ENCODE data around the gene TBC1D9. TPM values are rescaled to one million over a fixed set of nuclear protein-coding genes. Genes with fewer than 3 reads are reported as not detected.
"Not testable (repeated sequence)": the region's sequence is repeated elsewhere in the genome, so short reads cannot be mapped to it uniquely, and the experiment has no call there.

The TBC1D9 gene
- polyA plus RNA-seq (ENCODE audit: insufficient read length) = 13.8 TPM

DNA sequence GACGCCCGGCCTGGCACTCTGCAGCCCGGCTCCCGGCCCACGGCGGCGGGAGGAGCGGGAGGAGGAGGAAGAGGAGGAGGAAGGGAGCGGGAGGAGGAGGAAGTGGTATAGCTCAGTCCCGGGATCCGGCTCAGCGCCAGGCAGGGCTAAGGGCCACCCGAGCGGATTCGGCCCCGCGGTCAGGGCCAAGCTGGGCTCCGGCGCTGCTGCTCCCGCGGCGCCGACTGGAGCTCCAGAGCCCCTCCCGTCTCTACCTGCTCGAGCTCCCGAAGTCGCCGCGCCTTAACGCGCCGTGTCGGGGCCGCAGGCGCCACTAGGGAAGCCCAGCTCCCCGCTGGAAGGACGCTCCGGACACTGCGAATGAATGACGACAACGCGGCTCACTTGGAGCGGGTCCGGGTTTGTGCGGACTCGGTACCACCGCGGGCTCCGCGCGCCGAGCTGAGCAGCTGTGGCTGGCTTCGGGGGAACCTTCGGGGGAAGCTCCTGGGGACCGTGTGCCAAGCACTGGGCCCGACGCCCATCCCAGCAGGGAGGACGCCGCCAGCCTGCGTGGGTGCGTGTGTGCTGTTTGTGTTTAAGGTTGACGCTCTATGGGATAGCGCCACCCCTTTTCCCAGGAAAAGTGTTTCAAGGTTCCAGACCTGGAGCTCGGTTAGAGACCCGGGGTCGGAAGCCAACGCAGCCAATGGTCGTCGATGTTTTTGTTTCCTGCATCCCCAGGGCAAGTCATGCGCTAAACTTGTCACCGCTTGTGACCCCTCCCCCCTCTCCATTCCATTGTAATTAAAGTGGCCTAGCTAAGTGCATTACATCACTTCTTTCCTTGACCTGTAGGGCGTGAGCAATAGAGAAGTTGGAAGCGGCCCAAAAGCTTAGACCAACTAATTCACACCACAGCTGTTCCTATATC lies at the start of gene TBC1D9:
TBC1D9 (minus strand) TSS at position 67 of the 913 bp plus-strand sequence. CDS start 340 bp downstream, outside the sequence.
- peak; percentile 60 for DNase-seq (ENCODE audit: low read depth)

DNA sequence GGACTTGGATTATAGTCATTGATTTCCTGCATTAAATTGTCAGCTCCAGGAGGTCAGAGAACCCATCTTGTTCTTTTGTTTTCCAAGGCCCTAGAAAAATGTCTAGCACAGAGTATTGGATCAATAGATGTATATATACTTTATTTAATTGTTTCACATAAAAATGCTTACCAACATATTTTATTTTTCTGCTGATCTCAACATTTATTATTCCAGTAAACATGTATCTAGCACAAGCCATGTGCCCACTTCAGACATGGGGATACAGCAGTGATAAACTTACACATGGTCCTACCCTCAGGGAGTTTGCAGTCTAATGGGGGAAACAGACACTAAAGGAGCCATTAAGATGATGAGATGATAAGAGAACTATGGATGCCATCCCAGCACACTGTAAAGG lies 49.1 kb upstream of the TBC1D9 start:
- no peak for DNase-seq (ENCODE audit: low read depth)

DNA sequence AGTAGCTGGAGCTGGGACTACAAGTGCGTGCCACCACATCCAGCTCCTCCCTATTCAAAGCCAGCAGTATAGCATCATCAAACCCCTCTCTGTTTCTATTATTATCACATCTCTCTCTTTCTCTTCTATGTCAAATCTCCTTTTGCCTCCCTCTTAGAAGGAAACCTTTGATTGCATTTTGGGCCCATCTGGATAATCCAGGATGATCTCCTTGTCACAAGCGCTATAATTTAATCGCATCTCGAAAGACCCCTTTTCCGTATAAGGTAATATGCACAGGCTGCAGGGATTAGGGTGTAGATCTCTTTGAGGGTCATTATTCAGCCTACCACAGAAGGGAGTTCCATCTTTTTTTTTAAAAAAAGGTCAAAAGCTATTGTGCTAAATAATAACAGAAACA lies 46.4 kb upstream of the TBC1D9 start:
- DNase-seq (ENCODE audit: low read depth) = no peak

DNA sequence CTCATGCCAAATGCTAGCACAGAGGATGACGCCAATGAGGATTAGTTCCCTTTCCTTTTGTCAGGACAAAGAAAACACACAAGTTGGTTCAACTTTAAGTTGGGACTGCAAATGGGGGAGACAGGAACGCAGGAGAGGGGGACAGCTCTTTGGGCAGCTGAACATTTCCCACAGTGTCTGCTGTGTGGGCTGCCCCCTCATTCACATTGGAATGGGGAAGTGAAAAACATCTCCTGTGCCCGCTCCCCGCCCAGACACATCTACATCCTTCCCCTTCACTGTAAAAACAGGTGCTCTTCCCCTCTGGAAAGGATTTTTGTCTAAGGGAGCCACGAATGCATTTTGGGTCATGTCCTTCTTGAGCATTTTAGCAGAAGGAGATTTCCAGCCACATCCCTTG lies 44.5 kb upstream of the TBC1D9 start:
- no peak for DNase-seq (ENCODE audit: low read depth)

DNA sequence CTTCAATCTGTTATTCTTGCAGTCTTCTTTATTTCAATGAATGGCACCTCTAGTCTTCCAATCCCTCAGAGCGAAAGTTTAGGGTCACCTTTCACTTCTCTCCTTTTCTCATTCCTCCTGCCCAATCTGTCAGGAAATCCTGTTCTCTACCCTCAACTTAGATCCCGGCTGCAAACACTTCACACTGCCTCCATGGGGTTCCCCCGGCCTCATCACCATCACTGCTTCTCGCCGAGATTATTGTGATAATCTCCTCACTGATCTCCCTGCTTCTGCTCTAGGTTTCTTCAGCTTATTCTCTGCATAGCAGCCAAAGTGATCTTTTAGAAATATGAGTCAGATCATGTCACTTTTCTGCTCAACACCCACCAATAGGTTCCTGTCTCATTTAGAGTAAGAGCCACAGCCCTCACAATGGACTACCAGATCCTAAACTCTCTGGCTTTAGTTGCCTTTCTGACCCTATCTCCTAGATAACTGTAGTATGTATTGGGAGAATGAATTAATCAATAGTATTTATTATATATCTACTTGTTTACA lies 43.6 kb upstream of the TBC1D9 start:
- DNase-seq (ENCODE audit: low read depth) = no peak

DNA sequence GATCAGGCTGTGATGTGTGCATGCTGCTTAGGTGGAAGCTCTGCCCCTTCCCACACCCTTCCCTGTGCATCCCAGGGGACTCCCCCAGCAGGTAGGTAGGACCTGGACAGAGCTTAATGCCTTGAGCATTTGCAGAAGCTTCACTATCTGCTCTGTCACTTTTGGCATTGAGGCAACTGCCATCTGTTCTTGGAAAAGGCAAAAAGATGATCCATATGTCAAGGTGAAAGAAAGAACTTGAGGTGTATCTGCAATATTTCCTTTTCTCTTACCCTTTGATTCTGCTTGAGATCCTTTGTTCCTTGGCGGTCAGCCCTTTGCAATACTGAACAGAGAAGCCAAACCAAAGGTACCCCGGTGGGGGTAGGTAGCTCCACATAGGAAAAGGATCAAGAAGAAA lies 37.1 kb upstream of the TBC1D9 start:
- DNase-seq (ENCODE audit: low read depth) = no peak

DNA sequence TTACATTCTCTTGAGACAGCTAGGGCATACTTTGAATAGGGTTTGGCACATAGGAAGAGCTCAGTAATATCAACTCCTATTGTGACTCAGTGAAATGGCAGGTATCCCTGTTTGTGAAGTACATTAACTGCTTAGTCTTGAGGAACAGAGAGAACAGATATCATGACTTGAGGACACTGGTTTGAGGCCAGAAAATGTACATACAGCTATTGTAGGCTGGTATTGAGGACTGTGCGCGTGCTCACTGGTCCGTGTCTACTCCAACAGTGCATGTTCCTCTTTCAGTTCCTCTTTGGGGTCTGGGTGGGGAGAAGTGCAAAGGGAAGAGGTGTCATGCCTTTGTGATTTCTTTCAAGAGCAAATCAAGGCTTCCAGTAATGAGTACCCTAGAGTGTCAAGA lies 34.6 kb upstream of the TBC1D9 start:
- no peak for DNase-seq (ENCODE audit: low read depth)

DNA sequence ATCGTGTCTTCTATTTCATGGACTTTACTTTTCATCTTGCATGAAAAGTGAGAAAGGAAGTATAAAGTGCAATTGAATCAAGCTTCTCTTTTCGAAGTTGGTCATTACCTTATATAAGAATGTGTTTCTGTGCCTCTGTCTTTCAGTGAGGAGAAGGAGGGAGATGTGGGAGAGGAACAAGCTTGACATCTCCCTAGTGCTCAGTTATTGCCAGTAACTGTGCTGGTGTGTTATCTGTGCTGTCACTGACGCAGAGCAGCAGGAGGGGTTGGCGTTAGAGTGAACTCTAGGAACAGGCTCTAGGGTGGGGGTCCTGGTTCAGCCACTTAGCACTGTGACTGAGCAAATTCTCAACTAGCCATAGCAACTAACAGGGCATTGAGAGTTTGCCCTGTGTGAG lies 34.0 kb upstream of the TBC1D9 start:
- DNase-seq (ENCODE audit: low read depth) = no peak

DNA sequence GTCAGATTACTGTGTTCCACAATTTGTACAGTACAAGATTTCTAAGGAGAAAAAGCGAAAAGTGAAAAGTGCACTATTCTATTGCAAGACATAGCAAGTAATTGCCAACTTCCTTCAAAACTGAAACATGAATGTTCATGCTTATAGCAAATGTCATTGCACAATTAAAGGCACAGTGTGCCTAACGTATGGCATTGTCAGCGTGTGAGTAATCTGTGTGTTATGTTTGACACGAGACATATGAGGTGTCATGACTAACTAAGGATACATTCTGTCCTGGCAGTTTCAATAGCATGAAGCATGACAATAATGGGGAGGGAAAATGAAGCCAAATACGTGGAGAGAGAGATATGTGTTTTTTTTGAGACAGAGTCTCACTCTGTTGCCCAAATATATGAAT lies 33.6 kb upstream of the TBC1D9 start:
- DNase-seq (ENCODE audit: low read depth) = no peak

DNA sequence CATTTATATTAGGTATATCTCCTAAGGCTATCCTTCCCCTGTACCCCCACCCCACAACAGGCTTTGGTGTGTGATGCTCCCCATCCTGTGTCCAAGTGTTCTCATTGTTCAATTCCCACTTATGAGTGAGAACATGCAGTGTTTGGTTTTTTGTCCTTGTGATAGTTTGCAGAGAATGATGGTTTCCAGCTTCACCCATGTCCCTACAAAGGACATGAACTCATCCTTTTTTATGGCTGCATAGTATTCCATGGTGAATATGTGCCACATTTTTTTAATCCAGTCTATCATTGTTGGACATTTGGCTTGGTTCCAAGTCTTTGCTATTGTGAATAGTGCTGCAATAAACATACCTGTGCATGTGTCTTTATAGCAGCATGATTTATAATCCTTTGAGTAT lies 26.6 kb upstream of the TBC1D9 start:
- DNase-seq (ENCODE audit: low read depth) = not testable (repeated sequence)

DNA sequence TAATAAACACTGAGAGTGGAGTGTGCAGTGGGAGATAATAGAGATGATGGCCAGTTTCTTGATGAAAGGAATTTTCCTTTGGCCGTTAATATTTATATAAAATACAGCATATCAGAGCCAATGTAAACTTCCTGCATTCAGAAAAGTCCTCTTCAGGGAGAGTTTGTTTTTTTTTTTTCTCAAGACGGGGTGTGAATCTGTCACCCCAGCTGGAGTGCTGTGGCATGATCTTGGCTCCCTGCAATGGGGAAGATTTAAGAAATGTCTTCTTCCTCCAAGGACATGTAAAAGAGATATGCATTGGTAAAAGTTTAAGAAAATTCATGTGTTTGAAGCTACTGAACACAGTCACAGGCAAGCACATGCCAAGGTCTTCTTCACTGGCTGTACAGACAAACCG lies 25.4 kb upstream of the TBC1D9 start:
- no peak for DNase-seq (ENCODE audit: low read depth)

DNA sequence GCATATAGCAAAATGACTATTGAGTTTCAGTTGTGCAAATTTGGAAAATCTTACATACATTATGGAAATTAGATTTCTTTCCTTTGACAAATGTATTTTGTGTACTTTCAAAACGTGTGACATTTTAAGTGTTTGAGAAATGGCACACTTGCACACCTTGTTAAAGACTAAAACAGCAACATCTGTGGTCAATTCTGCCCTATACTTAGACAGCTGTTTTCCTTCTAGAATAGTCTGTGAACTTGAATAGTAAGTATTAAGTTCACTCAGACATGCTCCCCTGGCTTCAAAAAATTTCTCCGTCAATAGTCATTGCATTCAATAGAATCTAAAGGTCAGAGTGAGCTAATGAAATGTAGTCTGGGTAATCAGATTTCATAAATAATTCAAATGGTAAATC lies 21.7 kb upstream of the TBC1D9 start:
- no peak for DNase-seq (ENCODE audit: low read depth)

DNA sequence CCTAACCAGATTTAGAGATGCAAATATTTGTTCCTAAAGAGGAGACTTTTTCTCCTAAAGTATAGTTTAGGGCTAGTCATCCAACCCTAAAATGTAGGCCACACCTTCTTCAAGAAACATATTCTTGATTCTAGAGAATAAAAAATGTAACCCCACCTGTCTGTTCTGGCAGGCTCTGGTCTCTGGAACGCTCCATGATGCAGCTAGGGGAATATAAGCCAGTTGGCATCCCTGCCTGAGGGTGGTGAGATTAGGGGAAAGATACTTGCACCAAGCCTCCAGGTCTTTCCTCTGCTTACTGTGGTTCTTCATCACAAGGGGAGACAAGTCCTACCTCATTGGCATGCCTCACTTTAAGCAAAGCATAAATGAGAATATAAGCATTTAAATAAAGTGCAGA lies 21.2 kb upstream of the TBC1D9 start:
- DNase-seq (ENCODE audit: low read depth) = no peak

DNA sequence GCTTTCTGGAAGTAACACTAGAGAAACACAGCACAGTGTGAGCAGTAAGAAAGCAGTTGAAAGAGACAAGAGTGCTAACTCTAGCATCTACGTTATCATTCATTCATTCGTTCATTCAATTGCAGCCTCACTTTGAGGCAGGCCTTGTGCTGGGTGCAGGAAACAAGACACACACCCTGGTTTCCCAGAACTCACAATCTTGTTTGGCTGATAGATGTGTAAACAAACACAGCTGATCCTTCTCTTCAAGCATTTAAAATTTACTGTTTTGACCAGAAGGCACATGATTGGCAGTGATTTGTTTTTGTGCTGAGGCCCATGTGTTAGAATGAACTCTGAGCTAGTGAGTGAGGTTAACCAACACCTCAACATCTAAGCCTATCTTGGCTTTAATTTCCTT lies 20.4 kb upstream of the TBC1D9 start:
- no peak for DNase-seq (ENCODE audit: low read depth)

DNA sequence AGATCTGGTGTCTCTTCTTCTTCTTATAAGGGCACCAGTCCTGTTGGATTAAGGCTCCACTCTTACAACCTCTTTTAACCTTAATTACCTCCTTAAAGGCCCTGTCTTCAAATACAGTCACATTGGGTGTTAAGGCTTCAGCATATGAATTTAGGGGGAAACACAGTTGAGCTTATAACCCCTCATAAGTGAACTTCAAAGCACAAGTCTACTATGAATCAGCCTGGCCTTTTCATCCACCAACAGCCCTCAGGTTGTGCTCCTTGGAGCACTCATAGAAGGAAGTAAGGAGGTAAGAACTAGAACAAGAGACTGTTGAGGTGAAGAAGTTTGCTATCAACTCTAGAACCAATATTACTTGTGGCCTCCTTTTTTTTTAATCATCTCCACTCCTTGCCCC lies 18.8 kb upstream of the TBC1D9 start:
- DNase-seq (ENCODE audit: low read depth) = no peak

DNA sequence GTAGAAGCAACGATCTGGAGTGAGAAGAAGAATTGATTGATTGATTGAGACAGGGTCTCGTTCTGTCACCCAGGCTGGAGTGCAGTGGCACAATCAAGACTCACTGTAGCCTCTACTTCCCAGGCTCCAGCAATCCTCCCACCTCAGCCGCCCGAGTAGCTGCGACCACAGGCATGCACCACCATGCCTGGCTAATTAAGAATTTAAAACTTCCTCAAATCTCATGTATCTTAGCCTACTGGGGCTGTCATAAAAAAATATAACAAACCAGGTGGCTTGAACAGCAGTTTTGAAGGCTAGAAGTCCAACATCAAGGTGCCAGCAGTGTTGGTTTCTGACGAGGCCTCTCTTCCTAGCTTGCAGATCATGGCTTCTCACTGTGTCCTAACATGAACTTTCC lies 18.3 kb upstream of the TBC1D9 start:
- DNase-seq (ENCODE audit: low read depth) = no peak

DNA sequence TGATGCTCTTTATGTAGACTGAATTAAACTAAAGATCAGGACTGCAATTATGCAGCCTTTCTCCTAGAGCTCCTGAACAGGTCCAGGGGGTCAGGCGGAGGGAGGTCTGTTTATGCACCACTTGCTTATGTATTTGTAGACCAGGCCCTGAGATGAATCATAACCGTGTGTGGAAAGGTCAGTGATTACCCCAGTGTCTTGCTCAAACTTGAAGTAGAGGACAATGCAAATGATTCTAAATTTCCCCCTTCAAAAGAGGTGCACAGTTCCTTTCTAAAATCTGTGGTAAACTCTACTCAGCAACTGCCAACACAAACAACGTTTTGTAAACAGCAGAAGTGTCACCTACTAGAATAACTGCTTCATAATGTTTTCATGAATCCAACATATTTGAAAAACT lies 13.0 kb upstream of the TBC1D9 start:
- DNase-seq (ENCODE audit: low read depth) = no peak

DNA sequence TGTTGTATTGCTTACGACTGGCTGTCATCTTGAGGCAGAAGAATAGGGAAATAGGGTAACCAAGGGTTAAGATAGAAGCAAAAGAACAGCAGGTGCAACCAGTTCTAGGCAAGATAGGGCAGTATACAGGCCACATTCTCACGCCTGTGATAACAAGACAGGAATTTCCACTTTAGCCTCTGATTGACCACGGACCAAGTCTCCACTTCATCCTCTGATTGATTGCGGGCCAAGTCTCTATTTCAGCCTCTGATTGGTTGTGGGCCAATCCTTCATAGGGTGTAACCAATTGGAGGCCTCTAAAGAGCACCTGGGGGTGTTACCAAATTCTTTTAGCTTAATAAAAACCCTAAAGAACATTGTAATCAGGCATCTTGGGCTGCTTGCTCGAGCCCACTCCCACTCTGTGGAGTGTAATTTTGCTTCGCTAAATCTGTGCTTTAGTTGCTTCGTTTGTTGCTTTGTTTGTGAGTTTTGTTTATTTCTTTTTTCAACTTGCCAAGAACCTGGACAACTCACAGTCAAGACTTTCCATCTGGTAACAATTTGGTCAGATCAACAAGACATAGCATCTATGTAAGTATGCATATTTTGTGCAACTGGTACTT lies 8.7 kb upstream of the TBC1D9 start:
- no peak for DNase-seq (ENCODE audit: low read depth)

DNA sequence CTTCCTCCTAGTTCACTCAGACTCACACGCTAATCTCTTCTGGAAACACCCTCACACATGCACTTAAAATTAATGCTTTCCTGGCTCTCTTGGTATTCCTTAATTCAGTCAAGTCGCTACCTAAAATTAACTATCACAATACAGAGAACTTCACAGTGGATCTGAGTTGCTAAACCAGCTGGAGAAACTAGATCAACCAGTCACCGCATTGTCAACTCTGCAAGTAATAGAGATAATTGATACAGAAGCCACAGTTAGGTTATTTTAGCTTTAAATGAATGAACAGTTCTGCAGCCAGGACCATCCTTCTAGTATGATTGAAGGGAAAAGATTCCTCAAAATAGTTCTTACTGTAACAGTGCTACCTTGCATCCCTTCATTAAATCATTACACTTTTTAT lies 6.0 kb upstream of the TBC1D9 start:
- no peak for DNase-seq (ENCODE audit: low read depth)

DNA sequence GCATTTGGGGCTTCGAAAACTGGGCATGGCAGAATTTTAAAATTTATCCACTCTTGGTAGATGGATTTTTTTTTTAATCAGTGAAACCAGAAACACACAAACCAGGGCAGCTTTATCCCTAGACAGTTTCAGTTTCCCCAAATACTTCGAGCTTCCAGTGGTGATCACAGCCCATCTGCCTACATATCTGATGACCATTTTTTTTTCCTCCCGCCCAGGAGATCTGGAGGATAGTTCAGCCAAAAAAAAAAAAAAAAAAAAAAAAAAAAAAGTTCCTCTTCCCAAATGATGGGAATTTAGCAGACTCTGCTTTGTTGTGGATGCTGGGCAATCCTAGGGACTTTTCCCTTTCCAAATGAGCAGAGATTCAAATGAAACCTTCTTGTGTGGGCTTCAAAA lies 1.0 kb upstream of the TBC1D9 start:
- DNase-seq (ENCODE audit: low read depth) = no peak

DNA sequence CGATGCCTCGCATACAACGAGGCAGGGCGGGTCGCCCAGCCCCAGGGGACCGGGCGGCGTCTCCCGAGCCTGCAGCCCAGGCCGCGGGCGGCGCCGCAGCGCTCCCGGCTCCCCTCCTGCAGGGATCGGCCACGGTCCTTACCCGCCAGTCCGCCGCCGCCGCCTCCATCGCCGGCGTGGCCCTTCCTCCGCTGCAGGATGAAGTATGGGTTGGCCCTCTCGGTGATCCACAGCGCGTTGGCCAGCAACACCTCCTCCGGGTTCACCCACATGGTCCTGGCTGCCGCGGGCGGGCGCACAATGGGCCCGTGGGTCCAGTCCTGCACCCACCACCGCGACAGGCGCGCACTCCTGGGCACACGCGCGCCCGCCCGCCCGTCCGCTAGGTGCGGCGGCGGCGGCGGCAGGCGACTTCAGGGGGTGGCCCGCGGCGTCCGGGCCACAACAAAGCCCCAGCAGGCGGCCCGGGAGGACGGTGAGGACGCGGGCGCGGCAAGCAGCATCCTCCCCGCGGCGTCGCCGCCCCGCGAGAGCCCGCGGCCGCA lies 339 bp downstream of the TBC1D9 start:
- no peak for DNase-seq (ENCODE audit: low read depth)

DNA sequence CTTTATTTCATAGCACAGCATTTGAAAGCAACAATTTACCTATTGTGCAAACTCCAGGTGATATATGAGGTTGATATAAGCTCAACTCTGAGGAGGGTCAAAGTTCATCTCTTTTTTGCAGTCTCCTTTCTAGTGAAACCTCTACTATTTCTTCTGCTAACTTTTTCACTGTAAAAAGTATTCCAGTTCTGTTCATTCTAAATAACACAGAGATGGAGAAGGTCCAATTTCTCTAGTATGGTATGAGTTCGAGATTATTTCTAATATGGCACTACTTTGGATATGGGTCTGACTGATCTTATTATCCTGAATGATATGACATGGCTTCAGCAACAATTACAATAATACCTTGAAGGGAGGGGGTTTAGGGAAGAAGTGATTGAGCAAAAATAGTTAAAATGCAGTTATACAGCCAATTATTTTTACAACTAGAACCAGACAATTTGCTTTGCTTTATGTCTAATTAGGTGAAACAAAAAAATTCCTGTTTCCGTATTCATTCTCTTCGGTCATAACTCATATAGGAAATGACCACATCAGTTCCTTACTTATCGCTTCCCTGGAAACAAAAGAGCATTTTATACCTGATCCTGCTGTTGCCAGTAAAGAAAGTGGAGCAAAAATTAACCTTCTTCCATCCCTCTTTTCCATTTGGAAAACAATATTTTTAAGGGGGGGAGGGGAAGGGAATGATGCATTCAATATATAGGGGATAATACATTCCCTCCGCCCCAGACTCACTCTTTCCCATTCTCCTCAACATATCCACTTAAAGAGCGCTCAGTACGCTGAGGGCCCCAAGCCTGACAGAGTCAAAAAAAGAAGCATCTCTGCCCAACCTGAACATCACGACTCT lies 1.0 kb downstream of the TBC1D9 start:
- no peak for DNase-seq (ENCODE audit: low read depth)

Measured in forelimb muscle (tissue), 1 donor.